DND-41 (cell line): ENCODE results near the gene EMP1.

ENCODE experiments used
- EZH2 ChIP-seq: IDR thresholded peaks from 3 replicates; pipeline ENCODE4 v1.6.1; 2012; ENCODE audit warnings: borderline replicate concordance, low read depth, mild to moderate bottlenecking, moderate library complexity, low read length, inconsistent platforms; ENCODE audit not compliant: severe bottlenecking
- TF ChIP-seq, protein P1 (sequence below): IDR thresholded peaks from 2 replicates; pipeline ENCODE4 v1.5.1; 2012; ENCODE audit warnings: borderline replicate concordance, low read length, moderate library complexity, mild to moderate bottlenecking; ENCODE audit not compliant: poor library complexity, severe bottlenecking; ENCODE audit errors: extremely low read depth

DNA sequence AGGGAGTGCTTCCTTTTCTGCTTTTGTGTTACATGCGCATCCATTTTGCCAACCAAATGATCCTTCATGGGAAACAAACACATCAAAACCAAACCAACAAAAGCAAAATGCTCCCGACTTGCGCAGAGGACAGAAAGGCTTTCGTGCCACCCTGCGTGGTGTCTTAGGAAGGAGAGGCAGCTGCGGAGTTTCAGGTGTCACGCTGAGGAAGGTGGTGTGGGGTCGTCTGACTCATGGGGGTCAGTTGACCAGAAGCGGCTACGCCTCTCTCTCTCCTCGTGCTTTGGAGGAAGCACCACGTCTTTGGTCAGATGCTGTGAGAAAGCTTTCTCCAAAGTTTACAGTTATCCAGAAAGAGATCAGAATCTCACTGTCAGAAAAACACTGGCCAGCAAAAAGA, 7.9 kb downstream of the EMP1 start:
- TF ChIP-seq, protein P1, sequence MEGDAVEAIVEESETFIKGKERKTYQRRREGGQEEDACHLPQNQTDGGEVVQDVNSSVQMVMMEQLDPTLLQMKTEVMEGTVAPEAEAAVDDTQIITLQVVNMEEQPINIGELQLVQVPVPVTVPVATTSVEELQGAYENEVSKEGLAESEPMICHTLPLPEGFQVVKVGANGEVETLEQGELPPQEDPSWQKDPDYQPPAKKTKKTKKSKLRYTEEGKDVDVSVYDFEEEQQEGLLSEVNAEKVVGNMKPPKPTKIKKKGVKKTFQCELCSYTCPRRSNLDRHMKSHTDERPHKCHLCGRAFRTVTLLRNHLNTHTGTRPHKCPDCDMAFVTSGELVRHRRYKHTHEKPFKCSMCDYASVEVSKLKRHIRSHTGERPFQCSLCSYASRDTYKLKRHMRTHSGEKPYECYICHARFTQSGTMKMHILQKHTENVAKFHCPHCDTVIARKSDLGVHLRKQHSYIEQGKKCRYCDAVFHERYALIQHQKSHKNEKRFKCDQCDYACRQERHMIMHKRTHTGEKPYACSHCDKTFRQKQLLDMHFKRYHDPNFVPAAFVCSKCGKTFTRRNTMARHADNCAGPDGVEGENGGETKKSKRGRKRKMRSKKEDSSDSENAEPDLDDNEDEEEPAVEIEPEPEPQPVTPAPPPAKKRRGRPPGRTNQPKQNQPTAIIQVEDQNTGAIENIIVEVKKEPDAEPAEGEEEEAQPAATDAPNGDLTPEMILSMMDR = no peak
- no peak for TF ChIP-seq EZH2
